Left ventricle myocardium inferior (tissue), 1 donor: ENCODE data around the gene NBPF1. TPM values are rescaled to one million over a fixed set of nuclear protein-coding genes. Genes with fewer than 3 reads are reported as not detected.
"Not testable (repeated sequence)": the region's sequence is repeated elsewhere in the genome, so short reads cannot be mapped to it uniquely, and the experiment has no call there.

Experiments
- DNase-seq: peaks from one replicate; pipeline ENCODE4 v3.0.0-alpha.2; 2020
- H3K27ac ChIP-seq: fragments of 200-600 bp; replicated peaks from 2 replicates; pipeline ENCODE4 v1.8.0; 2021
- H3K27me3 ChIP-seq: fragments of 200-600 bp; 2 replicates; pipeline ENCODE4 v1.8.0; 2021; ENCODE audit warnings: low read depth
- H3K36me3 ChIP-seq: fragments of 200-600 bp; 2 replicates; pipeline ENCODE4 v1.8.0; 2021
- H3K4me1 ChIP-seq: fragments of 200-600 bp; 2 replicates; pipeline ENCODE4 v1.8.0; 2021
- H3K4me3 ChIP-seq: fragments of 200-600 bp; 2 replicates; pipeline ENCODE4 v1.8.0; 2021; ENCODE audit warnings: mild to moderate bottlenecking, moderate library complexity
- H3K9me3 ChIP-seq: fragments of 200-600 bp; replicated peaks from 2 replicates; pipeline ENCODE4 v1.8.0; 2021
- intact Hi-C: fragments of 100-400 bp; cut with micrococcal nuclease; formaldehyde crosslinking; loops from one replicate; pipeline ENCODE4 v1.11.0; 2022
- total RNA-seq: library from RNA; stranded (reverse); fragmentation: NEBNext Ultra II Directional; extraction: Animal tissue kit (Norgen Biotek cat#: 25700); gene quantifications from one replicate; pipeline ENCODE4 v1.2.1, GENCODE V29; 2021
- TF ChIP-seq, protein P1 (sequence below): fragments of 200-600 bp; IDR thresholded peaks from 2 replicates; pipeline ENCODE4 v1.8.0; 2021; ENCODE audit warnings: antibody characterized with exemption, mild to moderate bottlenecking, borderline replicate concordance
- donor health status: DM: no; HTN: yes; CAD: no; lungs with severe emphysema.

The NBPF1 gene
- total RNA-seq, 1 donor from 2014 or later = 9.7 TPM

DNA sequence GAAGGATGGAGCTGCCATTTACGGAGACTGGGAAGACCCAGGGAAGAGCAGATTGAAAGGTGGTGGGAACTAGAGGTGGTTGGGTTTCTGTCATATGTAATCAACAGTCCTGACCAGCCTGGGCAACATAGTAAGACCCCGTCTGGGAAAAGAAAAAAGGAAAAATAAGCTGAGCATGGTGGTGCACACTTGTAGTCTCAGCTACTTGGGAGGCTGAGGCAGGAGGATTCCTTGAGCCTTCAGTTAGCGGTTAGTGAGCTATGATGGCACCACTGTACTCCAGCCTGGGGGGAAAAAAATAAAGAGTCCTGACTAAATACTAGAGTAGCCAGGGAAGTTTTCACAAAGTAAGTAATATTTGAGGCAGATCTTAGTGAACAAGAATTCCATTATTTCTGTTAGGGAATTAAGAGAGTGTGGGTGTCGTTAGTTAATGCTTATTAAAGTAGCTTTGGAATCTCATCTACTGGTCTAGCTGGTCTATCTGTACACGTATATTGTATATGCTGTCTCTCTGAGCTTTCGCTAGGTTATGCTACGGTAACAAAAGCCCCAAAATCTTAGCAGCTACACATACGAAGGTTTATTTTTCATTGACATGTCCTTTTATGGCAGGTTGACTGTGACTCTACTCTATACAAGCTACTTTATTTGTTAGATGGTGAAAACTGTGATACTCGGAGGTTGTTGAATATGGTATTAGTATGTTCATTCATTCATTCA lies 4.4 kb downstream of the NBPF1 start:
- intact Hi-C loops = no loop called here
- peaks cover 26% of the 10 kb centered on the region for H3K4me1 ChIP-seq
- no peak overlapping the region for H3K4me3 ChIP-seq
- peaks cover 37% of the 10 kb centered on the region for H3K36me3 ChIP-seq
- no peaks in the 10 kb centered on the region for H3K9me3 ChIP-seq
- DNase-seq = no peak
- TF ChIP-seq, protein P1, sequence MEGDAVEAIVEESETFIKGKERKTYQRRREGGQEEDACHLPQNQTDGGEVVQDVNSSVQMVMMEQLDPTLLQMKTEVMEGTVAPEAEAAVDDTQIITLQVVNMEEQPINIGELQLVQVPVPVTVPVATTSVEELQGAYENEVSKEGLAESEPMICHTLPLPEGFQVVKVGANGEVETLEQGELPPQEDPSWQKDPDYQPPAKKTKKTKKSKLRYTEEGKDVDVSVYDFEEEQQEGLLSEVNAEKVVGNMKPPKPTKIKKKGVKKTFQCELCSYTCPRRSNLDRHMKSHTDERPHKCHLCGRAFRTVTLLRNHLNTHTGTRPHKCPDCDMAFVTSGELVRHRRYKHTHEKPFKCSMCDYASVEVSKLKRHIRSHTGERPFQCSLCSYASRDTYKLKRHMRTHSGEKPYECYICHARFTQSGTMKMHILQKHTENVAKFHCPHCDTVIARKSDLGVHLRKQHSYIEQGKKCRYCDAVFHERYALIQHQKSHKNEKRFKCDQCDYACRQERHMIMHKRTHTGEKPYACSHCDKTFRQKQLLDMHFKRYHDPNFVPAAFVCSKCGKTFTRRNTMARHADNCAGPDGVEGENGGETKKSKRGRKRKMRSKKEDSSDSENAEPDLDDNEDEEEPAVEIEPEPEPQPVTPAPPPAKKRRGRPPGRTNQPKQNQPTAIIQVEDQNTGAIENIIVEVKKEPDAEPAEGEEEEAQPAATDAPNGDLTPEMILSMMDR = no peak
- no peaks in the 10 kb centered on the region for H3K27me3 ChIP-seq
- H3K27ac ChIP-seq = no peak overlapping the region

DNA sequence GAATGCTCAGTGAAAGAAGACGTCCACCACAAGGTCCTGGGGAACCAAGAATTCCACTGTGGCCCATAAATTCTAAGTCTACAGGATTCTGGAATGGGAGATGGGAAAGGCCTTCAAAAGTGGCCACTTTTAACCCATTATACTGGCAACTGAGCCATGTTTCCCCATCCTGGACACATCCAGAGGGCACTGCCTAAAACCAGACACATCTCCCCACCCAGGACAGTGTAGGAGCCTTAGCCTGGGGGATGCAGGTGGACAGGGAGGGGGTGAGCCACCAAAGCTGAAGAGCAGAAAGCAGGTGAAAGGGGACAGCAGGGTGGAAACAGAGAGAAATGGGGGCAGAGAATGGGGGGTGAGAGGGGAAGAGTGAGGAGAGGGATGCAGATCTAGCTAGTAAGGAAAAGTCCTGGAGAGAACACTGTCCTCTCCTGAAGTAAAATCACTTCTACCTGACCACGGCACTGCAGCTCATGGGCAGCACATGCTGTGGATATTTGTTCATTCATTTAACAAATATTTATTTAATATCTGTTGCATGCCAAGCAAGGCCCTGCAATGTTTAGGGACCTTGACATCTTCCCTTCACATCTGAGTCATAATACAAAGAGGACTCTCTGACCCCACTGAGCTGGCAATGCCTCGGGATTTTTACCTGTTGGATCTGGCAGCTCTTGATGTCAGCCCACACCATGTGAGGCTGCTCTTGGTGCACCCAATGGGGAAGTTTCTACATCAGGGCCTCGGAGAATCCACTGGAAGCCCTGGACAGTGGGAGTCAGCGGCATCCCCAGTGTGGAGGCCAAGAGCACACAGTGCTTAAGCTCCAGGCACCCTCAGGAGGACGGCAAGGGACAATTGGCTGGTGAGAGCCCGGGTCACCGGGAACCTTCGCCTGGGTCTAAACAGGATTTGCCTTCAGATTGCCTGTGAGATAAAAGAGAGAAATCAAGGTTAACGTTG lies 5.2 kb downstream of the NBPF1 start:
- H3K4me3 ChIP-seq, H3K27me3 ChIP-seq, intact Hi-C loops, H3K9me3 ChIP-seq, DNase-seq, H3K27ac ChIP-seq: not testable (repeated sequence)
- H3K36me3 ChIP-seq = peaks cover 37% of the 10 kb centered on the region
- H3K4me1 ChIP-seq = peaks cover 18% of the 10 kb centered on the region

- Histone ChIP-seq H3K4me1 (peaks cover 11% of the 10 kb centered on the region), H3K4me3 (no peak overlapping the region), H3K27me3 (no peaks in the 10 kb centered on the region), H3K36me3 (peaks cover 37% of the 10 kb centered on the region), H3K9me3 (no peaks in the 10 kb centered on the region), H3K27ac (no peak overlapping the region)
- no peak for DNase-seq
- intact Hi-C loops = no loop called here
- TF ChIP-seq, protein P1 = no peak
Observed at GRCh38 chr1:16607433-16607851, 5.9 kb downstream of the NBPF1 start.

- H3K9me3 ChIP-seq, DNase-seq, H3K27ac ChIP-seq, intact Hi-C loops, H3K4me3 ChIP-seq, H3K4me1 ChIP-seq, H3K27me3 ChIP-seq: not testable (repeated sequence)
- peaks cover 37% of the 10 kb centered on the region for H3K36me3 ChIP-seq
Observed at GRCh38 chr1:16606666-16607432, 6.5 kb downstream of the NBPF1 start.

DNA sequence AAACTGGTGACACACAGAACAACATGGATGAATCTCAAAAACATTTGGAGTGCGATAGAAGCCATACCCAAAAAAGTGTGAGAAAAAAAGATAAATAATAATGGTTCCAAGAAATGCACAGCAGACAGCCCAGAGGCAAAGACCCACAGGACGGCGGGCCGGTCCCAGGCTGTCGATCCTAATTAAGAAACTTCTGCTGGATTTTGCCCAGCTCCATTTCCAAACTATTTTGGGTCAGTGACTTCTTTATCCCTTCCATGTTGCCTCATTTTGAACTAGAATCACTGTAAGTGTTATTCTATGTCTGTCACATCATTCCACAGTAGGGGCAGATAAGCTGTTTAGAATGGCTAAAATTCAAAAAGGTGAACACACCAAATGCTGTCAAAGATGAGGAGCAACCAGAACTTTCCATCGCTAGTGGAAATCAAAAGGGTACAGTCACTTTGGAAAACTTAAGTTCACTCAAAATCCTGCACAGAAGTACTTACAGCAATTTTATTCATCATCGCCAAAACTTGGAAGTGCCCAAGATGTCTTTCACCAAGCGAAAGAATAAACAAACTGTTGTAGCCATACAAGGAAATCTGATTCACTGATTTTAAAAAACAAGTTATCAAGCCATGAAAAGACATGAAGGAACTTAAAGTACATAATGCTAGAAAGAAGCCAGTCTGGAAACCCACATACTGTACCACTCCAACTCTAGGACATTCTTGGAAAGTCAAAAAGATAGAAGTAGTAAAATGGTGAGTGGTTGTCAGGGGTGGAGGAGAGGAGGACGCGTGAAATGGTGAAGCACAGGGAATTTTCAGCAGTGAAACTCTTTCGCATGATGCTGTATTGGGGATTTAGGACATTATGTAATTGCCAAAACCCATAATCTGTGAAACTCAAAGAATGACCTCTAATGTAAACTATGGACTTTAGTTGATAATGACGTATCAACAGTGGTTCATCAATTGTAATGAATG lies 7.5 kb downstream of the NBPF1 start:
- Histone ChIP-seq H3K27me3 (no peaks in the 10 kb centered on the region), H3K27ac (no peak overlapping the region), H3K9me3 (no peaks in the 10 kb centered on the region), H3K4me3 (no peak overlapping the region), H3K36me3 (peaks cover 37% of the 10 kb centered on the region), H3K4me1 (no peaks in the 10 kb centered on the region)
- no peak for DNase-seq
- intact Hi-C loops = no loop called here
- TF ChIP-seq, protein P1 = no peak
